Activated CD8-positive, alpha-beta memory T cell treated with anti-CD3 and anti-CD28 coated beads, Interleukin-2, amount 50 U/mL, for 4 hours (primary cell): ENCODE data around the gene UBE2M.
"Not testable (repeated sequence)": the region's sequence is repeated elsewhere in the genome, so short reads cannot be mapped to it uniquely, and the experiment has no call there.

Experiments
- DNase-seq: peaks from one replicate; pipeline ENCODE4 v3.0.0-alpha.2; 2020

The UBE2M gene

GRCh38 chr19:58511353-58512208 is 46.8 kb downstream of the UBE2M start, which contains the start of gene SLC27A5:
Gene SLC27A5, minus strand, starts transcription at chr19:58511992. Its CDS starts 37 bp downstream, at chr19:58511955.
- no peak for DNase-seq

- no peak for DNase-seq
Observed at GRCh38 chr19:58510084-58510862, 48.1 kb downstream of the UBE2M start.

- no peak for DNase-seq
Observed at GRCh38 chr19:58509731-58510083, 48.7 kb downstream of the UBE2M start.

- not testable (repeated sequence) for DNase-seq
Observed at GRCh38 chr19:58507602-58508223, 50.7 kb downstream of the UBE2M start.
